Astrocyte (in vitro differentiated cells and primary cell): ENCODE results near the gene DYNC1LI2.

Experiments
- CTCF ChIP-seq: IDR thresholded peaks from 2 replicates; pipeline ENCODE4 v1.5.1; 2011; ENCODE audit warnings: low read depth, mild to moderate bottlenecking, inconsistent platforms, low read length, moderate library complexity; ENCODE audit not compliant: insufficient read depth
- EZH2 ChIP-seq: IDR thresholded peaks from 2 replicates; pipeline ENCODE4 v1.6.1; 2012; ENCODE audit warnings: mild to moderate bottlenecking, low read length, inconsistent platforms; ENCODE audit not compliant: insufficient read depth

GRCh38 chr16:66746048-66746447 lies 5.4 kb downstream of the DYNC1LI2 start:
- TF ChIP-seq CTCF (no peak), EZH2 (no peak)
